HEK293T (cell line): ENCODE results near the gene PCGF5.

Source experiments
- CTCF ChIA-PET: fragments of 350-600 bp; formaldehyde crosslinking; extraction: SDS; loops from one replicate; lab custom pipeline; 2021; ENCODE audit warnings: antibody characterized with exemption, inconsistent platforms; lab: Yijun Ruan, JAX
- POLR2A ChIA-PET: fragments of 350-600 bp; formaldehyde crosslinking; extraction: SDS; loops from one replicate; lab custom pipeline; 2020; ENCODE audit warnings: antibody characterized with exemption, inconsistent platforms; lab: Yijun Ruan, JAX
- DNase-seq: peaks from one replicate; pipeline ENCODE4 v3.0.0; 2012; ENCODE audit warnings: mixed read lengths; ENCODE audit errors: extremely low spot score
- ARNT ChIP-seq: fragments of 450-650 bp; IDR thresholded peaks from 2 replicates; pipeline ENCODE4 v1.6.1; 2017; ENCODE audit warnings: mild to moderate bottlenecking
- BHLHE40 ChIP-seq: fragments of 450-650 bp; IDR thresholded peaks from 2 replicates; pipeline ENCODE4 v1.6.1; 2016; ENCODE audit warnings: mild to moderate bottlenecking, moderate library complexity, borderline replicate concordance
- CTBP1 ChIP-seq: fragments of 450-650 bp; IDR thresholded peaks from 2 replicates; pipeline ENCODE4 v1.6.1; 2016; ENCODE audit warnings: borderline replicate concordance
- ELF4 ChIP-seq: fragments of 450-650 bp; IDR thresholded peaks from 2 replicates; pipeline ENCODE4 v1.6.1; 2017; ENCODE audit warnings: antibody characterized with exemption
- FOXA1 ChIP-seq: fragments of 450-650 bp; IDR thresholded peaks from 2 replicates; pipeline ENCODE4 v1.6.1; 2016; ENCODE audit warnings: mild to moderate bottlenecking
- FOXK2 ChIP-seq: fragments of 450-650 bp; IDR thresholded peaks from 2 replicates; pipeline ENCODE4 v1.6.1; 2016; ENCODE audit warnings: mild to moderate bottlenecking
- FOXM1 ChIP-seq: fragments of 450-650 bp; IDR thresholded peaks from 2 replicates; pipeline ENCODE4 v1.6.1; 2017; ENCODE audit warnings: mild to moderate bottlenecking, borderline replicate concordance
- HDGF ChIP-seq: fragments of 450-650 bp; IDR thresholded peaks from 2 replicates; pipeline ENCODE4 v1.6.1; 2017; ENCODE audit warnings: antibody characterized with exemption, borderline replicate concordance
- L3MBTL2 ChIP-seq: fragments of 450-650 bp; conservative IDR thresholded peaks from 2 replicates; pipeline ENCODE4 v1.6.1; 2016; ENCODE audit warnings: mild to moderate bottlenecking
- LEF1 ChIP-seq: fragments of 450-650 bp; IDR thresholded peaks from 2 replicates; pipeline ENCODE4 v1.6.1; 2017; ENCODE audit warnings: mild to moderate bottlenecking, borderline replicate concordance
- NFRKB ChIP-seq: fragments of 450-650 bp; IDR thresholded peaks from 2 replicates; pipeline ENCODE4 v1.6.1; 2016; ENCODE audit warnings: mild to moderate bottlenecking, moderate library complexity
- PKNOX1 ChIP-seq: fragments of 450-650 bp; IDR thresholded peaks from 2 replicates; pipeline ENCODE4 v1.6.1; 2016
- SP1 ChIP-seq: fragments of 450-650 bp; IDR thresholded peaks from 2 replicates; pipeline ENCODE4 v1.6.1; 2017
- SUZ12 ChIP-seq: fragments of 450-650 bp; IDR thresholded peaks from 2 replicates; pipeline ENCODE4 v1.6.1; 2016; ENCODE audit warnings: mild to moderate bottlenecking
- TARDBP ChIP-seq: fragments of 450-650 bp; IDR thresholded peaks from 2 replicates; pipeline ENCODE4 v1.6.1; 2016
- ZNF384 ChIP-seq: fragments of 450-650 bp; IDR thresholded peaks from 2 replicates; pipeline ENCODE4 v1.6.1; 2016

Gene PCGF5

GRCh38 chr10:91190388-91190870 lies 30.0 kb upstream of the PCGF5 start:
- ChIA-PET CTCF (no interaction called here), POLR2A (no interaction called here)
- no peak for DNase-seq
- TF ChIP-seq LEF1 (no peak), FOXA1 (no peak)

GRCh38 chr10:91190876-91191583 lies 29.4 kb upstream of the PCGF5 start:
- no peak for TF ChIP-seq SP1
- POLR2A ChIA-PET, result no interaction called here
- DNase-seq, result no peak
- CTCF ChIA-PET, result no interaction called here

- no peak for TF ChIP-seq FOXK2
- TF ChIP-seq ZNF384, result no peak
- no peak for TF ChIP-seq HDGF
- TF ChIP-seq ARNT, result no peak
- TF ChIP-seq PKNOX1, result no peak
- no peak for TF ChIP-seq CTBP1
- no peak for TF ChIP-seq FOXA1
- TF ChIP-seq SP1, result no peak
- ChIA-PET POLR2A (no interaction called here), CTCF (no interaction called here)
- DNase-seq, result no peak
Measured at GRCh38 chr10:91191584-91191919, 28.9 kb upstream of the PCGF5 start.

GRCh38 chr10:91194497-91195179 lies 25.8 kb upstream of the PCGF5 start:
- TF ChIP-seq ARNT, result no peak
- DNase-seq, result no peak
- ChIA-PET CTCF (no interaction called here), POLR2A (no interaction called here)

- CTCF ChIA-PET, result no interaction called here
- DNase-seq, result no peak
- POLR2A ChIA-PET, result no interaction called here
- peak; percentile 67 for TF ChIP-seq PKNOX1
- no peak for TF ChIP-seq FOXM1
Measured at GRCh38 chr10:91196268-91197048, 24.0 kb upstream of the PCGF5 start.

GRCh38 chr10:91197127-91197526 lies 23.3 kb upstream of the PCGF5 start:
- CTCF ChIA-PET, result no interaction called here
- no peak for TF ChIP-seq FOXK2
- no peak for TF ChIP-seq CTBP1
- TF ChIP-seq FOXM1, result no peak
- TF ChIP-seq NFRKB, result no peak
- TF ChIP-seq ARNT, result no peak
- TF ChIP-seq TARDBP, result no peak
- no peak for TF ChIP-seq FOXA1
- no peak for TF ChIP-seq BHLHE40
- TF ChIP-seq SUZ12, result no peak
- TF ChIP-seq L3MBTL2, result no peak
- no peak for TF ChIP-seq ELF4
- no peak for TF ChIP-seq ZNF384
- no peak for DNase-seq
- POLR2A ChIA-PET, result no interaction called here

GRCh38 chr10:91198781-91199180 lies 21.7 kb upstream of the PCGF5 start:
- DNase-seq, result no peak
- ChIA-PET POLR2A (no interaction called here), CTCF (interaction anchor here (0.7 kb wide), 1 partner anchor 22 kb away, joined by 4 read pairs; no protein-coding TSS in a partner anchor)
- TF ChIP-seq L3MBTL2, result no peak
- TF ChIP-seq SP1, result no peak
- TF ChIP-seq ARNT, result no peak
- no peak for TF ChIP-seq ELF4
- no peak for TF ChIP-seq SUZ12
- TF ChIP-seq PKNOX1, result no peak
- no peak for TF ChIP-seq CTBP1
- TF ChIP-seq NFRKB, result no peak
- TF ChIP-seq HDGF, result no peak
- no peak for TF ChIP-seq LEF1
- no peak for TF ChIP-seq ZNF384
- TF ChIP-seq FOXM1, result no peak
- no peak for TF ChIP-seq TARDBP
- TF ChIP-seq BHLHE40, result no peak
